ENCODE data around the gene EHHADH. TPM values are rescaled to one million over a fixed set of nuclear protein-coding genes. Genes with fewer than 3 reads are reported as not detected.

The EHHADH gene
- total and polyA plus RNA-seq, 4 donors = 44.3 to 378 (median 94.9) TPM

GRCh38 chr3:185267193-185267592 is 13.3 kb upstream of the EHHADH start:
- 89% methylated on average over 3 of the region's 3 CpGs for WGBS
- Histone ChIP-seq H3K9me3 (ENCODE audit: control insufficient read depth in 4 of 4, low read length in 3 of 4) (no peaks in the 10 kb centered on the region), H3K4me3 (ENCODE audit: low read depth in 1 of 3, low read length in 3 of 3) (no peak overlapping the region), H3K4me1 (ENCODE audit: control insufficient read depth in 4 of 4, insufficient read depth in 4 of 4, low read length in 3 of 4) (peaks cover 0 to 6% (median 0%) of the 10 kb centered on the region in 4 donors), H3K36me3 (ENCODE audit: control insufficient read depth in 4 of 4, insufficient read depth in 3 of 4, low read depth in 1 of 4, low read length in 3 of 4) (no peaks in the 10 kb centered on the region), H3K27ac (ENCODE audit: low read depth in 1 of 2, low read length in 2 of 2) (no peak overlapping the region), H3K27me3 (ENCODE audit: control insufficient read depth in 4 of 4, insufficient read depth in 4 of 4, low read length in 3 of 4) (no peaks in the 10 kb centered on the region), H3K9ac (ENCODE audit: low read depth in 1 of 2, low read length in 2 of 2) (no peak overlapping the region)
- no peak for DNase-seq (ENCODE audit: low spot score)
- TF ChIP-seq RAD21 (IDR thresholded peaks at IDR 0.05) (no peak), JUND (IDR thresholded peaks at IDR 0.05) (no peak), RXRA (IDR thresholded peaks at IDR 0.05) (no peak), NR2F2 (IDR thresholded peaks at IDR 0.05) (no peak), FOXA2 (IDR thresholded peaks at IDR 0.05) (no peak), ATF3 (IDR thresholded peaks at IDR 0.05) (no peak)

- Histone ChIP-seq H3K36me3 (ENCODE audit: control insufficient read depth in 4 of 4, insufficient read depth in 3 of 4, low read depth in 1 of 4, low read length in 3 of 4) (no peaks in the 10 kb centered on the region), H3K27me3 (ENCODE audit: control insufficient read depth in 4 of 4, insufficient read depth in 4 of 4, low read length in 3 of 4) (no peaks in the 10 kb centered on the region), H3K27ac (ENCODE audit: low read depth in 1 of 2, low read length in 2 of 2) (no peak overlapping the region), H3K9ac (ENCODE audit: low read depth in 1 of 2, low read length in 2 of 2) (no peak overlapping the region), H3K4me3 (ENCODE audit: low read depth in 1 of 3, low read length in 3 of 3) (no peak overlapping the region), H3K9me3 (ENCODE audit: control insufficient read depth in 4 of 4, low read length in 3 of 4) (no peaks in the 10 kb centered on the region), H3K4me1 (ENCODE audit: control insufficient read depth in 4 of 4, insufficient read depth in 4 of 4, low read length in 3 of 4) (peaks cover 0 to 1% (median under 1%) of the 10 kb centered on the region in 4 donors)
- 96% methylated on average over 25 of the region's 25 CpGs for WGBS
- DNase-seq (ENCODE audit: low spot score) = no peak
- TF ChIP-seq FOXA2 (IDR thresholded peaks at IDR 0.05) (no peak), ATF3 (IDR thresholded peaks at IDR 0.05) (no peak), FOXA1 (IDR thresholded peaks at IDR 0.05) (no peak), JUND (IDR thresholded peaks at IDR 0.05) (no peak), EGR1 (IDR thresholded peaks at IDR 0.05; ENCODE audit: low read depth in 2 of 2) (no peak), HNF4G (IDR thresholded peaks at IDR 0.05) (no peak), NR2F2 (IDR thresholded peaks at IDR 0.05) (no peak), RXRA (IDR thresholded peaks at IDR 0.05) (no peak)
Observed at GRCh38 chr3:185264849-185265553, 11.2 kb upstream of the EHHADH start.

- Histone ChIP-seq H3K4me3 (ENCODE audit: low read depth in 1 of 3, low read length in 3 of 3) (no peak overlapping the region), H3K36me3 (ENCODE audit: control insufficient read depth in 4 of 4, insufficient read depth in 3 of 4, low read depth in 1 of 4, low read length in 3 of 4) (no peaks in the 10 kb centered on the region), H3K4me1 (ENCODE audit: control insufficient read depth in 4 of 4, insufficient read depth in 4 of 4, low read length in 3 of 4) (peaks cover 0 to 1% (median 0%) of the 10 kb centered on the region in 4 donors), H3K27ac (ENCODE audit: low read depth in 1 of 2, low read length in 2 of 2) (no peak overlapping the region), H3K27me3 (ENCODE audit: control insufficient read depth in 4 of 4, insufficient read depth in 4 of 4, low read length in 3 of 4) (no peaks in the 10 kb centered on the region), H3K9ac (ENCODE audit: low read depth in 1 of 2, low read length in 2 of 2) (no peak overlapping the region), H3K9me3 (ENCODE audit: control insufficient read depth in 4 of 4, low read length in 3 of 4) (no peaks in the 10 kb centered on the region)
- no peak for TF ChIP-seq TAF1 (conservative IDR thresholded peaks at IDR 0.05)
- TF ChIP-seq EGR1 (IDR thresholded peaks at IDR 0.05; ENCODE audit: low read depth in 2 of 2) = no peak
- TF ChIP-seq JUND (IDR thresholded peaks at IDR 0.05) = no peak
- no peak for TF ChIP-seq YY1 (IDR thresholded peaks at IDR 0.05)
- no peak for TF ChIP-seq MAX (IDR thresholded peaks at IDR 0.05)
- TF ChIP-seq GABPA (IDR thresholded peaks at IDR 0.05 in 1 of 2, conservative IDR thresholded peaks at IDR 0.05 in 1 of 2) = no peak
- no peak for TF ChIP-seq RXRA (IDR thresholded peaks at IDR 0.05)
- no peak for TF ChIP-seq HNF4G (IDR thresholded peaks at IDR 0.05)
- no peak for TF ChIP-seq SP1 (IDR thresholded peaks at IDR 0.05)
- no peak for TF ChIP-seq RAD21 (IDR thresholded peaks at IDR 0.05)
- TF ChIP-seq CTCF (IDR thresholded peaks at IDR 0.05; ENCODE audit: low read depth, low read length, missing input control) = no peak
- no peak for TF ChIP-seq ZBTB33 (IDR thresholded peaks at IDR 0.05)
- no peak for TF ChIP-seq REST (IDR thresholded peaks at IDR 0.05)
- DNase-seq (ENCODE audit: low spot score) = no peak
- WGBS = 92% methylated on average over 4 of the region's 4 CpGs
Observed at GRCh38 chr3:185263423-185263822, 9.6 kb upstream of the EHHADH start.
